ENCODE measurements around the gene GRK2.
"Not testable (repeated sequence)": the region's sequence is repeated elsewhere in the genome, so short reads cannot be mapped to it uniquely, and the experiment has no call there.

GRK2 gene

DNA sequence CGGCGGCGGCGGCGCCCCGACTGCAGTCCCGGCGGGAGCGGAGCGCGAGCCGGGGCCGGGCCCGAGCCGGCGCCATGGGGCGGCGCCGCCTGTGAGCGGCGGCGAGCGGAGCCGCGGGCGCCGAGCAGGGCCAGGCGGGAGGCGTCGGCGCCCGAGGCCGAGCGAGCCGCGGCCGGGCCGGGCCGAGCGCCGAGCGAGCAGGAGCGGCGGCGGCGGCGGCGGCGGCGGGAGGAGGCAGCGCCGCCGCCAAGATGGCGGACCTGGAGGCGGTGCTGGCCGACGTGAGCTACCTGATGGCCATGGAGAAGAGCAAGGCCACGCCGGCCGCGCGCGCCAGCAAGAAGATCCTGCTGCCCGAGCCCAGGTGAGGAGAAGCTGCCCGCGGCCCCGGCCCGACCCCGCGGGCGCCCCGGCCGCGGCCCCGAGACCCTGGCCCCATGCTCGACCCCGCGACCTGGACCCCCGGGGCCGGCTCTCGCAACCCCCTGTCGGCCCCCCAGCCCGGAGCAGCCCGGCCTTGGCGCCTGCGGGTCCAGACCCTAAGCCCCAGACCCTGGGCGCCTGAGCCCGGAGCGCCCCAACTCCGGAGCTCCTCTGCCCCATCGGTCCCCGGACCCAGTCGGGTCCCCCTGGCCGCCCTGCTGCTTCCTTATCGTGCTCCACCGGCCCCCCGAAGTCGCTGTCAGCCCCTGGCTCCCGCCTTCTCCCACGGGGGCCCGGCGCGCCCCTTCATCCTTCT lies at the start of gene GRK2:
Gene GRK2, plus strand, starts transcription at position 25 of the 739 bp plus-strand sequence. Its CDS starts 227 bp downstream, at position 252.
- no peak for DNase-seq

DNA sequence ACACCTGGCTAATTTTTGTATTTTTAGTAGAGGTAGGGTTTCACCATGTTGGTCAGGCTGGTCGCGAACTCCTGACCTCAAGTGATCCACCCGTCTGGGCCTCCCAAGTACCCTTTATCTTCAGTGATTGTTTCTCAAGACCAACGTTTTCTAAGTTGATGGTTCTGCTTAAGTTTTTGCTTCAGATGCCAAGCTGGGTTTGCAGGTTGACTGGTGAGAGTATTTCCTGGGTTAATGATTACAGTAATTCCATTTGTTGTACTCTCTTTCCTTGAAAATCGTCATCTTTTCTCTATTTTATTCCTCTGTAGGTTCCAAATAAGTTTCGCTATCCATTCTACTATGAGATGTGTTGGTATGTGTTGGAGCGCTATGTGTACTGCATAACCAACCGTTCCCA lies 38.5 kb upstream of the GRK2 start:
- DNase-seq, result no peak

DNA sequence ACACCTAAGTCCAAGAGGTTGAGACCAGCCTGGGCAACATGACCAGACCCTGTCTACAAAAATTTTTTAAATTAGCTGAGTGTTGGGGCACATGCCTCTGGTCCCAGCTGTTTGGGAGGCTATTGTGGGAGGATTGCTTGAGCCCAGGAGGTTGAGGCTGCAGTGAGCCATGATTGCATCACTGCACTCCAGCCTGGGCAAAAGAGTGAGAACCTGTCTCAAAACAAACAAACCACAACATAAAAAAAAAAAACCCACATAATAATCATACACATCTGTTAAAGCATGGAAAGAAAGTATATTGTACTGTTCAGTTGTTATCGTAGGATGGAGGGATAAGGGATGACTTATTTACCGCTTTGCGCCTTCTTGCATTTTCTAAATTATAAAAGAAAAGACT lies 35.9 kb upstream of the GRK2 start:
- DNase-seq, result no peak

- DNase-seq, result no peak
Observed at GRCh38 chr11:67230886-67231285, 35.4 kb upstream of the GRK2 start.

GRCh38 chr11:67233584-67234190 lies 32.6 kb upstream of the GRK2 start:
- DNase-seq, result no peak

GRCh38 chr11:67234571-67234970 lies 31.7 kb upstream of the GRK2 start:
- not testable (repeated sequence) for DNase-seq

DNA sequence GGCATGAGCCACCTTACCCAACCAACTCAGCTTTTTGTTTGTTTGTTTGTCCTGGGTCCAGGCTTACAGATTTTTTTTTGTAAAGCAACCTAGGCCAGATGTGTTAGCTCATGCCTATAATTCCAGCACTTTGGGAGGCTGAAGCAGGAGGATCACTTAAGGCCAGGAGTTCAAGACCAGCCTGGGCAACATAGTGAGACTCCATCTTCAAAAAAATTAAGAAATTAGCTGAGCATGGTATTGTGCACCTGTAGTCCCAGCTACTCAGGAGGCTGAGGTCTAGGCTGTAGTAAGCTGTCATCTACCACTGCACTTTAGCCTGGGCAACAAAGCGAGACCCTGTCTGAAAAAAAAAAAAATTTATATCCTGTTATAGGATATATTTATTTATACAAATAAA lies 28.7 kb upstream of the GRK2 start:
- DNase-seq, result no peak

DNA sequence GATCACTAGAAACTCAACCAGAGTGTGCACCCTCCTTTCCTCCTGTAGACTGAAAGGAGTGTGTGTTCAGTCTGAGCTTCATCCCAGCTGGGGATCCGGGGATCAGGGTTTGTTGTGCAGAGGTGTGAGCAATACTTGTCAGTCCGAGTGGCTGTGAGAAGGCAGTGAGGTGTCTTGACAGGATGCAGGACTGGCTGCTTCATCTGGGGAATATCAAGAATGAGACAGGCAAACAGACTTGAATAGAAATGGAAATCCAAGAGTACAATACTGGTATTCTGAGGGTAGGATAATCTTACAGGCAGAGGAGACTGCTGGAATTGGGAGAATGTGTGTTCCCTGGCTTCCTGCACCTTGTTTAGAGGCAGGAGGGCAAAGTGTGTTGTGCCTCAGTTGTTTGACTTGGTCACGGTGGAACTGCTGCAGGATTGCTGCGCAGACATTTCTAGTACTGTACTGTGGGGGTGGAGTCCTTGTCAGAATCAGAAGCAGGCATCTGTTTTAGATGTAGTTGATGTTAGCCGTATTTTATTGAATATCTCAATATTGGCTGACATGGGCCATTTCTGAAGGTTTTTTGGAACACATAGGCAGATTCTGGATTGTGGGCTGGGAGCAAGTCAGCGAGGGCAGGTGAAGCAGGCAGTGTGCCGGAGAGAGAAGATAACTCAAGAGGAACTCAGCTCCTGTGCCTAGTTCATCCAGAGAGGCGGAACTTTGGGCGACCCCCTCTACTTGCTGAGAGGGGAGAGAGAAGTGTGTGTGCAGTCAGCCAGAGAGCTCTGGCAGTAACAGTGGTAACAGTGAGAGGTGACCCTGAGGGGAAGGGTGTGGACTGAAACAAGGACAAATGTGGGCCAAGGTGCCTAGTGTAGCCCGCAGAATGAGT lies 27.1 kb upstream of the GRK2 start:
- no peak for DNase-seq

DNA sequence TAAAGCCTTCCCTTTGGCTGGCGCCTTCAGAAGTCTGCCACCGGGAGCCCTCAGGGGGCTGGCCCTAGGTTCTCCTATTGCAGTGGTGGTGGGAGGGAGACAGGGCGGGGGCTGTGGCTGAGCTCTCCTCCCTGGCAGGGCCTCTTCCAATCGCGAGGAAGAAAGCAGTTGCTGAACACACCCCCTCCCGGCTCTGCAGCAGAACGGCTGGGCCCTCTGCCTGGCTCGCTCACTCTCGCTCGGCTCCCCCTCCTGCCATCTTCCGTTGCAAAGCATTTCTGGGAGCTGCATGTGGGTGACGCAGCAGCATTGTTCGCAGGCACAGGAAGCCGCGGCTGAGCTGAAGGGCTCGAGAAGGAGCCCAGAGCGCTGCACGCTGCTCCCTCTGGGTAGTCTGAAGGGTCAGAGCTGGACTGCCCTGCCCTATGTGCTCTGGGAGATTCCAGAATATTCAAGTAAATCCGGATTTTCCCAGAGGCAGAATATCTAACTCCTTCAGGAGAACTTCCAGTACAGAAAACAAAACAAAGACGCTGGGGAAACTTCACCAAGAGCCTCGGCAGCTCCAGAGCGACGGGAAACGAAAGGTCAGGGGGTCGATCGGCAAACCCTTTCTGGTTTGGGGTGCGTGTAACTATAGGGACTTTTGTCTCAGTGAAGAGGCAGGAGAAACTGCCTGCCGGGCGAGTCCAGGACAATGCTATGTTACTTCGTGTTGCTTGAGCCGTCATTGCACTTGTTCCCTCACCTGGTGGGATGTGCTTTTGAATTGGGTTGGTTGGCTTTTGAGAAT lies 26.3 kb upstream of the GRK2 start:
- peak; percentile 92 for DNase-seq

DNA sequence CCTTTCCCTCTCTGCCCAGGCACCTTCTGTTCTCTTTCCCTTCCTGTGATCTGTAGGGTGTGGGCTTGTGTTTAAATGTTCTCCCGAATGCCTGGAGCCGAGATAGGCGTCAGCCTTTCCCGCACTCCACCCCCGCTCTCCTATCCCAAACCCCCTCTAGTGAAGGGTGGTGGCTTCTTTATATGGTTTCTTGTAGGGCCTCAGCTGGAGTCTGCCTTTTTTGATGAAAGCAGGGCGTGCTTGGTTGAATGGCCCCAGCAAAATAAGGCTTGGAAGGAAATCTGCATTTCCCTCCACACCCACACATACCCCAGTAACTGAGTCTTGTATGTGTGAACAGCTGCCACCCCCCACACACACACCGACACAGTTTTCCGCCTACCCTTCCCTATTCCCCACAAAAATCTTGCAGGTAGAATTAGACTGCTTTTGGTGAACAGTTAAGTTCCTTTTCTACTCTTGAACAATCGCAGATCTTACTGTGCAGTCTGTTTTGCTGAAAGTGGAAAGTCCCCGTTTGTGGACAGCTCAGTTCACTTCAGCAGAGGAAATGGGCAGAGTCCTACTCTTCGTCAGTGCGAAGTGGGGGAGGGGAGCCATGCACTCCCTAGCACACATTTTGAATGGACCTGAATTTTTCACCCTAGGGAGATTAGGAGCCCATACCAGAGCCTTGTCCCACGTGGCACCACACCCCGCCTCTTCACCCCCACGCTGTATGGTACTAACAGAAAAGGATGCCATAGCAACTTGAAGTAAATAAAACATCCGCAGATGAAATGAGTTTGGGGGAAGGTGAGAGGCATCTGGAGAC lies 25.5 kb upstream of the GRK2 start:
- no peak for DNase-seq

DNA sequence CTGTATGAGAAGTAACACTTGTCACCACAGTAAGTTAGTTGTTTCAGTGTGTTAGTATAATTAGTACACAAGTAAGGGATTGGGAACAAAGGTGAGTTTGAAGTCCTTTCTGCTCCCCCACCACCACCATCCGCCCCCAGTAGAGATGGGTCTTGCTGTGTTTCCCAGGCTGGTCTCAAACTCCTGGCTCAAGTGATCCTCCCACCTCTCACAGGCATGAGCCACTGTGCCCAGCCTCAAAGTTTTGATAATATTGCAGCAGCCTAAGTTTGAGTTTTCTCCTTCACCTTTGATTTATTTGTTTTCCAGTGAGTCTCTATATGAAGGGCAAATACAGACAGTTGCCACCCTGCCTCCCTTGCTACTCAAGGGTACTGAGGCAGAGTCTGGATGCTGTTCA lies 23.7 kb upstream of the GRK2 start:
- no peak for DNase-seq

DNA sequence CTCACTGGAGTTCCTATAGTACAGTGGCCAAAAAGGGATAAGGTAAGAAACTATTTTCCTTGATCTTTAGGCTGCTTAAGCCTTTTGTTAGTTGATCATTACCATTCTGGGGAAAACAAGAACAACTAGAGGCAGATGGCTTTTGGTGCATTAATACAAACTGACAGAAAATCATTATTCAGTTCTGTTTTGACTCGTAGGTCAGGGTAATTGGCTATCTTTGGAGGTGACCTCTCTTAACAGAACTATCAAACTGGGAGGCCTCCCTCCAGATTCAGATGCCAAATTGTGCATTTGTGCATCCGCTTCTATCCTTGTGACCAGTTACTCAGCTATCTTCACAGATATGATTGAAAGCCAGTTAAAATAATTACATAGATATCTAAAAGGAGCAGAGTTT lies 23.2 kb upstream of the GRK2 start:
- DNase-seq, result no peak

GRCh38 chr11:67245046-67245445 lies 21.2 kb upstream of the GRK2 start:
- no peak for DNase-seq

DNA sequence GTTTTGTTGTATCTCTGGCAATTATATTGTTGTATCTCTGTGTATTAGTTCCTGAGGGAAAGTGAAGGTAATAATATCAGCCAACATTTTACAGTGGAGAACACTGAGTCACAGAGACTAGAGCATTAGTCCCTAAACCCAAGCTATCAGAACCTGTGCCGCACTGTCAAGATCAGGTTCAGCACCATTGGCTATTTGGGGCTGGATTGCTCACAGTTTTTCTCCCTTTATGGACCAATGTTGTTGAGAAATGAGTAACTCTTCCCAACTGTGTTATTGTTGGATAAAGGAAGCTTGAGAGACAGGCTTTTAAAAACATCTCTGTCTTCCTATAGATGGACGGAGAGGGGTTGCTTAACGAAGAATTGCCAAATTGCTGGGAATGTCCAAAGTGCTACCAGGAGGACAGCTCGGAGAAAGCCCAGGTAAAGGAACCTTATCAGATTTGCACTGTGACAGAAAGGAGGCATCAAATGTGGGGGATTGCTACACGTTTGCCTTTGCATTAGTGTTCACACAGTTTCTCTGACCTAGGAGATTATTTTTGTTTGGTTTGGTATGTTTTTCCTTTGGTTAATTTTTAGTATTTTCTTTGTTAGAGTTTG lies 18.2 kb upstream of the GRK2 start:
- DNase-seq, result no peak

DNA sequence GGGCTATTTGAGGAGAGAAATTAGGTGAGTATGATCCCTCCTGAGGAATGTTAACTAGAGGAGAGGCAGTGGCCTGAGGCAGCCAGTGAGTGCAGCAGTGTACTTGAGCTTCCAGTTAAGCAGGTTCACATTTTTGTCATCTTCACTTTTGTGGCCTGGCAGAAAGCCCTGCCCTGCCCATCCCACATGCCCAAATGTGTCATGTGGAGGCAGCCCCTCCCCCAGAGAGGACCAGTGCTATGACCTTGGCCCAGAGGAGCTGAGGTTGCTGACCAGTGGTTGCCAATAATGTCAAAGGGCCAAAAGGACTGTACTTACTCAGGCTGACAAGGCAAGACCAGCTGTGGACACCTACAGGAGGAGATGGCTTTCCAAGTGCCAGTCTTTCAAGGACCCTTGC lies 17.6 kb upstream of the GRK2 start:
- DNase-seq, result no peak

- no peak for DNase-seq
Observed at GRCh38 chr11:67250059-67251043, 15.9 kb upstream of the GRK2 start.

GRCh38 chr11:67251841-67252240 lies 14.4 kb upstream of the GRK2 start:
- no peak for DNase-seq

- no peak for DNase-seq
Observed at GRCh38 chr11:67252831-67253239, 13.4 kb upstream of the GRK2 start.

- DNase-seq, result no peak
Observed at GRCh38 chr11:67253872-67254624, 12.2 kb upstream of the GRK2 start.

GRCh38 chr11:67254798-67255197 lies 11.5 kb upstream of the GRK2 start:
- DNase-seq, result no peak

Measured in NCI-H1694 treated with DMSO at 0.1 percent for 48 hours (cell line).